Fibroblast of skin of abdomen (primary cell): ENCODE results near the gene EPPIN. TPM values are rescaled to one million over a fixed set of nuclear protein-coding genes. Genes with fewer than 3 reads are reported as not detected.
A peak's percentile ranks its signal among the peaks of the same experiment; 100 is the strongest.
"Not testable (repeated sequence)": the region's sequence is repeated elsewhere in the genome, so short reads cannot be mapped to it uniquely, and the experiment has no call there.

ENCODE experiments used
- DNase-seq: peaks from one replicate; pipeline ENCODE4 v3.0.0-alpha.2; 2013
- polyA plus RNA-seq, 2 experiments: library from polyadenylated mRNA; unstranded; fragments of 120-200 nt; gene quantifications; one replicate each; pipeline ENCODE4 v1.2.1, GENCODE V29; 2013; ENCODE audit not compliant: insufficient read length in 2 of 2

EPPIN gene
- polyA plus RNA-seq (2013, experiment 1 of 2; ENCODE audit: insufficient read length) = not detected
- 0.09 TPM for polyA plus RNA-seq (2013, experiment 2 of 2; ENCODE audit: insufficient read length)

GRCh38 chr20:45547206-45547770 lies at the start of gene EPPIN:
EPPIN (minus strand) TSS chr20:45547401; CDS start chr20:45547357, 44 bp downstream.
- no peak for DNase-seq

- DNase-seq = no peak
Measured at GRCh38 chr20:45595235-45595634, 48.0 kb upstream of the EPPIN start.

- DNase-seq = no peak
Measured at GRCh38 chr20:45593498-45593897, 46.3 kb upstream of the EPPIN start.

- DNase-seq = peak; percentile 40
Measured at GRCh38 chr20:45592574-45593189, 45.5 kb upstream of the EPPIN start.

- DNase-seq = no peak
Measured at GRCh38 chr20:45589725-45590124, 42.5 kb upstream of the EPPIN start.

- DNase-seq = no peak
Measured at GRCh38 chr20:45588800-45589199, 41.6 kb upstream of the EPPIN start.

GRCh38 chr20:45585986-45586385 lies 38.8 kb upstream of the EPPIN start:
- not testable (repeated sequence) for DNase-seq

- DNase-seq = not testable (repeated sequence)
Measured at GRCh38 chr20:45584294-45584693, 37.1 kb upstream of the EPPIN start.

- no peak for DNase-seq
Measured at GRCh38 chr20:45583502-45583901, 36.3 kb upstream of the EPPIN start.

- DNase-seq = no peak
Measured at GRCh38 chr20:45581702-45582101, 34.5 kb upstream of the EPPIN start.

GRCh38 chr20:45579184-45579583 lies 32.0 kb upstream of the EPPIN start, which contains the start of gene WFDC8:
WFDC8 (minus strand) TSS chr20:45579284; CDS start chr20:45579247, 37 bp downstream.
- DNase-seq = no peak

GRCh38 chr20:45578231-45578630 lies 31.0 kb upstream of the EPPIN start:
- DNase-seq = no peak

- DNase-seq = peak; percentile 4
Measured at GRCh38 chr20:45576995-45577394, 29.8 kb upstream of the EPPIN start.

GRCh38 chr20:45575931-45576330 lies 28.7 kb upstream of the EPPIN start:
- DNase-seq = no peak

GRCh38 chr20:45569650-45570049 lies 22.4 kb upstream of the EPPIN start:
- DNase-seq = not testable (repeated sequence)

- no peak for DNase-seq
Measured at GRCh38 chr20:45564760-45565276, 17.6 kb upstream of the EPPIN start.

GRCh38 chr20:45555198-45555597 lies 8.0 kb upstream of the EPPIN start:
- DNase-seq = no peak

GRCh38 chr20:45552456-45552855 lies 5.3 kb upstream of the EPPIN start:
- DNase-seq = no peak

- DNase-seq = no peak
Measured at GRCh38 chr20:45550765-45551164, 3.6 kb upstream of the EPPIN start.

- no peak for DNase-seq
Measured at GRCh38 chr20:45548410-45548809, 1.2 kb upstream of the EPPIN start.

GRCh38 chr20:45545754-45546453 lies 1.3 kb downstream of the EPPIN start:
- DNase-seq = peak; percentile 37

- DNase-seq = no peak
Measured at GRCh38 chr20:45545351-45545750, 1.9 kb downstream of the EPPIN start.

- no peak for DNase-seq
Measured at GRCh38 chr20:45539382-45539781, 7.8 kb downstream of the EPPIN start, which contains the start of gene WFDC6. WFDC6 (minus strand) TSS chr20:45539482; CDS start chr20:45539407, 75 bp downstream.
